SW 1271 (cell line): ENCODE results near the gene COLEC11.
"Not testable (repeated sequence)": the region's sequence is repeated elsewhere in the genome, so short reads cannot be mapped to it uniquely, and the experiment has no call there.

Experiments used
- DNase-seq, 2 experiments: peaks; one replicate each; lab custom pipeline; 2025; lab: John Stamatoyannopoulos, UW

COLEC11 gene

GRCh38 chr2:3654531-3655225 is 59.8 kb downstream of the COLEC11 start:
- DNase-seq = no peak

GRCh38 chr2:3655871-3656761 is 61.2 kb downstream of the COLEC11 start:
- DNase-seq = no peak

GRCh38 chr2:3656762-3657721 is 62.1 kb downstream of the COLEC11 start:
- no peak for DNase-seq

- no peak for DNase-seq
These were observed 63.0 kb downstream of the COLEC11 start, which contains the start of gene ALLC for GRCh38 chr2:3657881-3658280. TSS of gene ALLC (plus strand) at chr2:3658200. CDS start at chr2:3671158, 12,958 bp downstream.

- DNase-seq = no peak
These were observed 64.8 kb downstream of the COLEC11 start for GRCh38 chr2:3659447-3660432.

GRCh38 chr2:3660640-3661039 is 65.7 kb downstream of the COLEC11 start:
- DNase-seq = not testable (repeated sequence)

GRCh38 chr2:3661149-3661660 is 66.3 kb downstream of the COLEC11 start:
- no peak for DNase-seq

- DNase-seq = no peak
These were observed 67.3 kb downstream of the COLEC11 start for GRCh38 chr2:3662239-3662638.

- no peak for DNase-seq
These were observed 69.2 kb downstream of the COLEC11 start for GRCh38 chr2:3664118-3664517.

GRCh38 chr2:3664925-3665324 is 70.0 kb downstream of the COLEC11 start:
- DNase-seq = no peak

GRCh38 chr2:3665886-3666612 is 71.1 kb downstream of the COLEC11 start:
- no peak for DNase-seq

GRCh38 chr2:3666613-3666975 is 71.7 kb downstream of the COLEC11 start:
- DNase-seq = no peak

GRCh38 chr2:3667151-3667631 is 72.3 kb downstream of the COLEC11 start:
- DNase-seq = no peak

- no peak for DNase-seq
These were observed 74.7 kb downstream of the COLEC11 start for GRCh38 chr2:3669656-3670055.

- no peak for DNase-seq
These were observed 75.5 kb downstream of the COLEC11 start for GRCh38 chr2:3670376-3670775.

GRCh38 chr2:3670941-3671340 is 76.0 kb downstream of the COLEC11 start:
- no peak for DNase-seq

GRCh38 chr2:3672861-3673678 is 78.2 kb downstream of the COLEC11 start:
- no peak for DNase-seq

- DNase-seq = no peak
These were observed 79.3 kb downstream of the COLEC11 start for GRCh38 chr2:3674066-3674845.
